GM19043 (cell line): ENCODE measurements around the gene ZNF567.
"Not testable (repeated sequence)": the region's sequence is repeated elsewhere in the genome, so short reads cannot be mapped to it uniquely, and the experiment has no call there.

ENCODE experiments used
- ATAC-seq: cut with Tn5 transposase; IDR thresholded peaks from one replicate; pipeline ENCODE4 v1.9.1; 2021; ENCODE audit warnings: low read depth; ENCODE audit not compliant: unreplicated experiment

Gene ZNF567

DNA sequence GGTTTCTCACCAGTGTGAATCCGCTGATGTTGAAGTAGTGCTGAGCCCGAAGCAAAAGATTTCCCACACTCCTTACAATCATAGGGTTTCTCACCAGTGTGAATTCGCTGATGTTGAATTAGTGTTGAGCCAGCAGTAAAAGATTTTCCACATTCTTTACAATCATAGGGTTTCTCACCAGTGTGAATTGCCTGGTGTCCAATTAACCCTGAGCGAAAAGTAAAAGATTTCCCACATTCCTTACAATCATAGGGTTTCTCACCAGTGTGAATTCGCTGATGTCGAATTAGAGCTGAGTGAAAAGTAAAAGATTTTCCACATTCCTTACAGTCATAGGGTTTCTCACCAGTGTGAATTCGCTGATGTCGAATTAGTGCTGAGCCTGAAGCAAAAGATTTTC lies 62.2 kb downstream of the ZNF567 start:
- not testable (repeated sequence) for ATAC-seq

DNA sequence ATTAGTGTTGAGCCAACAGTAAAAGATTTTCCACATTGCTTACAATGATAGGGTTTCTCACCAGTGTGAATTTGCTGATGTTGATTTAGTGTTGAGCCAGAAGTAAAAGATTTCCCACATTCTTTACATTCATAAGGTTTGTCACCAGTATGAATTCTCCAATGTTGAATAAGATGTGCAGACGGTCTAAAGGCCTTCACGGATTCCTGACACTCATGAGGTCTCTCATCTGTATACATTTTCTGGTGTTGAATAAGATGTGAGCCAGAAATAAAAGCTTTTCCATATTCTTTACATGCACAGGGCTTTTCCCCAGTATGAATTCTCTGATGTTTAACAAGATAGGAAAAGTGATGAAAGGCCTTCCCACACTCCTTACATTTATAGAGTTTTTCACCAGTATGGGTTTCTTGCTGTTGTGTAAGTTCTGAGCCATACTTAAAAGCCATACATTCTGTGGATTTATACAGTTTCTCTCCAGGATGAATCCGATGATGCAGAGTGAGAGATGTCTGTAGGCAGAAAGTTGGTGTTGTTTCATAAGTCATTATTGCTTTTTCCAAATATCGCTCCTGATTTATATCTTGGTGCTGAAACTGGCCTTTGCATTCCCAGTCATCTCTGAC lies 62.8 kb downstream of the ZNF567 start:
- no peak for ATAC-seq
